ENCODE measurements around the gene ATG5.
"Not testable (repeated sequence)": the region's sequence is repeated elsewhere in the genome, so short reads cannot be mapped to it uniquely, and the experiment has no call there.

Gene ATG5

GRCh38 chr6:106170030-106170791 lies 155.3 kb downstream of the ATG5 start:
- DNase-seq: no peak

GRCh38 chr6:106169517-106169916 lies 156.0 kb downstream of the ATG5 start:
- DNase-seq: no peak

GRCh38 chr6:106168097-106168888 lies 157.3 kb downstream of the ATG5 start:
- DNase-seq: no peak

GRCh38 chr6:106167096-106167814 lies 158.3 kb downstream of the ATG5 start:
- no peak for DNase-seq

- DNase-seq: no peak
These were observed 159.6 kb downstream of the ATG5 start for GRCh38 chr6:106165885-106166485.

- no peak for DNase-seq
These were observed 161.3 kb downstream of the ATG5 start for GRCh38 chr6:106163966-106164877.

GRCh38 chr6:106163446-106163965 lies 162.1 kb downstream of the ATG5 start:
- no peak for DNase-seq

GRCh38 chr6:106162921-106163320 lies 162.6 kb downstream of the ATG5 start:
- DNase-seq: no peak

GRCh38 chr6:106161893-106162292 lies 163.7 kb downstream of the ATG5 start:
- no peak for DNase-seq

GRCh38 chr6:106161311-106161874 lies 164.2 kb downstream of the ATG5 start:
- DNase-seq: no peak

- no peak for DNase-seq
These were observed 165.4 kb downstream of the ATG5 start for GRCh38 chr6:106160189-106160588.

- no peak for DNase-seq
These were observed 166.0 kb downstream of the ATG5 start for GRCh38 chr6:106159531-106159940.

- no peak for DNase-seq
These were observed 166.7 kb downstream of the ATG5 start for GRCh38 chr6:106158816-106159215.

- DNase-seq: no peak
These were observed 168.7 kb downstream of the ATG5 start for GRCh38 chr6:106156863-106157262.

- DNase-seq: no peak
These were observed 169.1 kb downstream of the ATG5 start for GRCh38 chr6:106156413-106156812.

- no peak for DNase-seq
These were observed 170.2 kb downstream of the ATG5 start for GRCh38 chr6:106155219-106155830.

- DNase-seq: no peak
These were observed 171.2 kb downstream of the ATG5 start for GRCh38 chr6:106154326-106154725.

GRCh38 chr6:106152952-106153351 lies 172.6 kb downstream of the ATG5 start:
- no peak for DNase-seq

- not testable (repeated sequence) for DNase-seq
These were observed 173.1 kb downstream of the ATG5 start for GRCh38 chr6:106152476-106152875.

- no peak for DNase-seq
These were observed 176.0 kb downstream of the ATG5 start for GRCh38 chr6:106149472-106150069.

- DNase-seq: no peak
These were observed 178.1 kb downstream of the ATG5 start for GRCh38 chr6:106147476-106147875.
